CD14-positive monocyte (primary cell): ENCODE measurements around the gene GFI1B. TPM values are rescaled to one million over a fixed set of nuclear protein-coding genes. Genes with fewer than 3 reads are reported as not detected.

Experiments used
- DNase-seq, 3 donors: peaks; one replicate each; pipeline ENCODE4 v3.0.0-alpha.2; 2011 to 2022
- H2AFZ ChIP-seq: 2 replicates; pipeline ENCODE4 v1.6.0; 2012; ENCODE audit warnings: mild to moderate bottlenecking, low read depth, low read length, inconsistent platforms; ENCODE audit not compliant: insufficient read depth, poor library complexity, severe bottlenecking
- H3K27ac ChIP-seq, 2 donors: 1 replicate in 1 of 2; 2 replicates in 1 of 2; pipeline ENCODE4 v1.5.1; 2012 to 2013; ENCODE audit warnings: low read length in 2 of 2, control low read depth in 1 of 2, inconsistent platforms in 1 of 2, low read depth in 1 of 2, mild to moderate bottlenecking in 1 of 2
- H3K27me3 ChIP-seq, 2 donors: one replicate each; pipeline versions ENCODE4 v1.6.0 to v1.6.1; 2011 to 2013; ENCODE audit warnings: low read length in 2 of 2; ENCODE audit not compliant: control insufficient read depth in 2 of 2, insufficient read depth in 2 of 2
- H3K36me3 ChIP-seq, 2 donors: replicated peaks in 1 of 2; 1 replicate in 1 of 2; 2 replicates in 1 of 2; pipeline versions ENCODE4 v1.5.1 to v1.6.1; 2012 to 2013; ENCODE audit warnings: low read length in 2 of 2, control low read depth in 1 of 2, inconsistent platforms in 1 of 2, mild to moderate bottlenecking in 1 of 2; ENCODE audit not compliant: insufficient read depth in 2 of 2, control insufficient read depth in 1 of 2
- H3K4me1 ChIP-seq, 2 donors: 1 replicate in 1 of 2; 2 replicates in 1 of 2; pipeline versions ENCODE4 v1.5.1 to v1.6.1; 2012 to 2013; ENCODE audit warnings: low read length in 2 of 2, control low read depth in 1 of 2, inconsistent platforms in 1 of 2, mild to moderate bottlenecking in 1 of 2, moderate library complexity in 1 of 2; ENCODE audit not compliant: insufficient read depth in 2 of 2, control insufficient read depth in 1 of 2
- H3K4me2 ChIP-seq: replicated peaks from 2 replicates; pipeline ENCODE3; 2012; ENCODE audit warnings: low read length, moderate library complexity, mild to moderate bottlenecking; ENCODE audit not compliant: poor library complexity, severe bottlenecking; ENCODE audit errors: extremely low read depth
- H3K4me3 ChIP-seq, 3 experiments: fragments of 200-600 bp in 1 of 3; sonication (generic) in 1 of 3; replicated peaks in 1 of 3; 1 replicate in 2 of 3; 2 replicates in 1 of 3; pipeline ENCODE4 v1.5.1; 2011 to 2013; ENCODE audit warnings: low read length in 3 of 3, mild to moderate bottlenecking in 3 of 3, control low read depth in 2 of 3, low read depth in 2 of 3, inconsistent platforms in 1 of 3, moderate library complexity in 1 of 3
- H3K79me2 ChIP-seq: 2 replicates; pipeline ENCODE4 v1.6.0; 2012; ENCODE audit warnings: mild to moderate bottlenecking, control low read depth, inconsistent platforms, low read length, moderate library complexity; ENCODE audit not compliant: insufficient read depth
- H3K9ac ChIP-seq: 2 replicates; pipeline ENCODE4 v1.6.0; 2017; ENCODE audit warnings: low read length, mild to moderate bottlenecking; ENCODE audit not compliant: insufficient read depth, poor library complexity, severe bottlenecking
- H3K9me3 ChIP-seq, 2 donors: replicated peaks in 1 of 2; 1 replicate in 1 of 2; 2 replicates in 1 of 2; pipeline versions ENCODE4 v1.5.1 to v1.6.1; 2012 to 2013; ENCODE audit warnings: low read length in 2 of 2, control low read depth in 1 of 2; ENCODE audit not compliant: control insufficient read depth in 1 of 2, insufficient read depth in 1 of 2
- H4K20me1 ChIP-seq: 2 replicates; pipeline ENCODE4 v1.6.0; 2012; ENCODE audit warnings: mild to moderate bottlenecking, low read length, control low read depth, moderate library complexity; ENCODE audit not compliant: insufficient read depth
- H3K27ac Mint-ChIP-seq, 7 donors: one replicate each; pipeline ENCODE4 v1.8.0; 2020; ENCODE audit warnings: mild to moderate bottlenecking in 7 of 7, mixed read lengths in 7 of 7, moderate library complexity in 6 of 7, inconsistent platforms in 2 of 7
- H3K27me3 Mint-ChIP-seq, 3 donors: one replicate each; pipeline ENCODE4 v1.8.0; 2021 to 2022; ENCODE audit warnings: low read depth in 3 of 3, mild to moderate bottlenecking in 3 of 3, mixed read lengths in 3 of 3, moderate library complexity in 3 of 3, inconsistent platforms in 1 of 3
- H3K36me3 Mint-ChIP-seq, 2 donors: one replicate each; pipeline ENCODE4 v1.8.0; 2020; ENCODE audit warnings: mixed read lengths in 2 of 2, inconsistent platforms in 1 of 2, mild to moderate bottlenecking in 1 of 2
- H3K4me1 Mint-ChIP-seq: one replicate; pipeline ENCODE4 v1.8.0; 2020; ENCODE audit warnings: mild to moderate bottlenecking, mixed read lengths
- H3K4me3 Mint-ChIP-seq, 2 donors: one replicate each; pipeline ENCODE4 v1.8.0; 2020; ENCODE audit warnings: mild to moderate bottlenecking in 2 of 2, mixed read lengths in 2 of 2, moderate library complexity in 1 of 2
- H3K9me3 Mint-ChIP-seq, 7 donors: one replicate each; pipeline ENCODE4 v1.8.0; 2020 to 2022; ENCODE audit warnings: mixed read lengths in 7 of 7, mild to moderate bottlenecking in 6 of 7, moderate library complexity in 6 of 7, inconsistent platforms in 2 of 7
- CTCF ChIP-seq: fragments of 200-600 bp; IDR thresholded peaks from one replicate; pipeline ENCODE4 v1.8.0; 2022; ENCODE audit warnings: antibody characterized with exemption, mild to moderate bottlenecking
- WGBS: methylation state at CpG from one replicate; pipeline ENCODE4 v1.1.5; 2013; ENCODE audit warnings: missing lambda C conversion rate; ENCODE audit not compliant: insufficient coverage; 5-methylcytosine and 5-hydroxymethylcytosine counted together
- intact Hi-C, 2 donors: fragments of 100-400 bp; cut with micrococcal nuclease; formaldehyde crosslinking; loops; one replicate each; pipeline versions ENCODE4 v1.15.0 to v1.15.1; 2023
- polyA plus RNA-seq, 3 donors: library from polyadenylated mRNA; depleted of rRNA in 1 of 3; unstranded in 2 of 3; stranded (reverse) in 1 of 3; fragments of 300-500 nt in 2 of 3; fragments of >200 nt in 1 of 3; fragmentation: Illumina TruSeq in 2 of 3; gene quantifications; 1 replicate in 2 of 3; 2 replicates in 1 of 3; pipeline ENCODE4 v1.2.3, GENCODE V29; 2012 to 2021

The GFI1B gene
- polyA plus RNA-seq, 3 donors: 0.06 to 0.39 (median 0.21) TPM

DNA sequence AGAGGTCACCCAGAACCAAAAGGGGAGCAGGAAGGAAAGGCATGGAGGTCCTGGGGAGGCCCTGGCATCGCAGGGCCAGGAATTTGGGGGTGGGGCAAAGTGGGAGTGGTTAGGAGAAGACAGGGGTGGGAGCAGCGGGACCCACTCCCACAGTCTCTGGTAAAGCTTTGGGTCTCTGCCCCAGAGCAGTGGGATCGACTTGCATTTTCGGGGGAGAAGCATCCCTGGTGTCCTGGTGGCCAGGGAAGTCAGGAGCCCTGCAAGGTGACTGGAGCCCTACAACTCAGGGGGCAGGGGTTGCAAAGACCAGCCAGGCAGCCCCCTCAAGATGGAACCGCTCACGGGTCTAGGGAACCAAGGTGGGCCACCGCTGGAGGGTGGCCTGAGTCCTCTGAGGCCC is 29.9 kb downstream of the GFI1B start:
- no peak for TF ChIP-seq CTCF
- no peak overlapping the region for H2AFZ ChIP-seq
- no peak overlapping the region for H3K27ac Mint-ChIP-seq
- no peaks in the 10 kb centered on the region for H3K27me3 ChIP-seq
- H3K27me3 Mint-ChIP-seq: peaks cover 2 to 9% (median 3%) of the 10 kb centered on the region in 3 donors
- peaks cover 18 to 19% of the 10 kb centered on the region in 2 donors for H3K4me1 ChIP-seq
- WGBS: 96% methylated on average over 6 of the region's 7 CpGs
- no peak overlapping the region for H3K27ac ChIP-seq
- no peak overlapping the region for H3K4me2 ChIP-seq
- H3K9ac ChIP-seq: no peak overlapping the region
- H3K79me2 ChIP-seq: no peaks in the 10 kb centered on the region
- H3K36me3 Mint-ChIP-seq: no peaks in the 10 kb centered on the region
- no peak overlapping the region for H3K4me3 Mint-ChIP-seq
- H3K9me3 ChIP-seq: no peaks in the 10 kb centered on the region
- H3K4me1 Mint-ChIP-seq: peaks cover 17% of the 10 kb centered on the region
- no peaks in the 10 kb centered on the region for H3K36me3 ChIP-seq
- no peak overlapping the region for H3K4me3 ChIP-seq
- DNase-seq: no peak
- H4K20me1 ChIP-seq: no peaks in the 10 kb centered on the region
- intact Hi-C loops: no loop called here
- H3K9me3 Mint-ChIP-seq: peaks cover 0 to 13% (median 3%) of the 10 kb centered on the region in 7 donors

GRCh38 chr9:133008824-133009223 is 30.3 kb downstream of the GFI1B start:
- intact Hi-C loops: no loop called here
- peaks cover 2 to 5% (median 3%) of the 10 kb centered on the region in 3 donors for H3K27me3 Mint-ChIP-seq
- no peaks in the 10 kb centered on the region for H3K36me3 Mint-ChIP-seq

More at GRCh38 chr9:133008824-133009223, 30.3 kb downstream of the GFI1B start:
- no peak for TF ChIP-seq CTCF
- Histone ChIP-seq H3K4me2 (no peak overlapping the region), H3K4me3 (no peak overlapping the region), H3K27ac (no peak overlapping the region), H2AFZ (no peak overlapping the region), H3K4me1 (peaks cover 14 to 15% of the 10 kb centered on the region in 2 donors), H3K9ac (no peak overlapping the region), H3K79me2 (no peaks in the 10 kb centered on the region), H3K9me3 (no peaks in the 10 kb centered on the region), H3K36me3 (no peaks in the 10 kb centered on the region), H4K20me1 (no peaks in the 10 kb centered on the region), H3K27me3 (no peaks in the 10 kb centered on the region)
- no peak overlapping the region for H3K4me3 Mint-ChIP-seq
- no peak overlapping the region for H3K27ac Mint-ChIP-seq
- 0% methylated on average over 1 of the region's 2 CpGs for WGBS
- peaks cover 16% of the 10 kb centered on the region for H3K4me1 Mint-ChIP-seq
- peak in 1 of 3 donors; percentile 62 for DNase-seq
- H3K9me3 Mint-ChIP-seq: peaks cover 0 to 13% (median 4%) of the 10 kb centered on the region in 7 donors
